ENCODE data around the gene CABLES2. TPM values are rescaled to one million over a fixed set of nuclear protein-coding genes. Genes with fewer than 3 reads are reported as not detected.

CABLES2 gene
- total RNA-seq, 2 experiments from 2014 or later = 13.2 to 13.7 TPM

DNA sequence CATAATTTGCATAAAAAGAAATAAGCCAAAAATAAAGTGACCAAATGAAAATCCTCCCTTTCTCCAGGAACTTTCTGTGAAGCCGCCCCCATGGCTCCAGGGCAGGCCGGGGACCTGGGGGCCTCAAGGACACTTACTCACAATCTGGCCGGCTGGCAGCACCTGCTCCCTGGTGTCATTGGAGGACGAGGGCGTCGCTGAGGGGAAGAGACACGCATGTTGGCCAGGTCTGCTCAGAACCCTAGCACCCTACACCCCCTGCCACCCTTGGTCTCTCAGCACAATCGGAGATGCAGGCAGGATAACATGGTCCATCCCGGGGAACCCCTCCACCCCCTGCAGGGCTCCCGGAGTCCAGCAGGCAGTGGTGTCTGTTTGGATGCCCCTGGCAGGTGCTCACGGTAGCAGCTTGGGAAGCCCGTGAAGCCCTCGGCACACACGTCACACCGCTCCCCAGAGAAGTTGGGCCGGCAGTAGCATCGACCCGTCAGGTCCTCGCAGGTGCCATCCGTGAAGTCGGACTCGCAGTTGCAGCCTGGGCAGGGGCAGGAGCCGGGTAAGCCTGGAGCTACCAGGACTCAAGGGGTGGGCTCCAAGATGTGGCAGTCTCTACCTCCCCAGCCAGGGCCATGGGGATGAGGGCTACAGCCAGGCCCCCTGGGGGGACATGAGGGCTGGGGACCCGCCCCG, 61.3 kb downstream of the CABLES2 start:
- ChIA-PET POLR2A (no interaction called here), CTCF (no interaction called here)
- Mint-ChIP-seq H3K36me3 (ENCODE audit: low read depth) (no peaks in the 10 kb centered on the region), H3K4me3 (no peak overlapping the region), H3K27ac (no peak overlapping the region), H3K4me1 (no peaks in the 10 kb centered on the region), H3K9me3 (peaks cover 11% of the 10 kb centered on the region), H3K27me3 (no peaks in the 10 kb centered on the region)
- DNase-seq = no peak

DNA sequence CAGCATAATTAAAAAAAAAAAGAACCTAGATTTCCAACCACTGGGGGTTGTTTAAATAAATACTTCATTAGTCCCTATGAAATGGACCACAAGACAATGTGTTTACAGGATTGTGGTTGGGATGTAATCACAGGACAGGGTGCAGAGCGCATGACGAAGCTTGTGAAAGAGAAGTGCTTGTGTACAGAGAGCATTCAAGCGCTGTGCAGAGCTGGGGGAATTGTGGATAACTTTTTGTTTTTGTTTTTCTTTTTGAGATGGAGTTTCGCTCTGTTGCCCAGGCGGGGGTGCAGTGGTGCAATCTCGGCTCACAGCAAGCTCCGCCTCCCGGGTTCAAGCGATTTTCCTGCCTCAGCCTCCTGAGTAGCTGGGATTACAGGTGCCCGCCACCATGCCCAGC, 62.3 kb downstream of the CABLES2 start:
- Mint-ChIP-seq H3K36me3 (ENCODE audit: low read depth) (no peaks in the 10 kb centered on the region), H3K27me3 (peaks cover 3% of the 10 kb centered on the region), H3K27ac (no peak overlapping the region), H3K4me1 (no peaks in the 10 kb centered on the region), H3K9me3 (peaks cover 11% of the 10 kb centered on the region), H3K4me3 (no peak overlapping the region)
- no peak for DNase-seq
- ChIA-PET CTCF (no interaction called here), POLR2A (no interaction called here)

DNA sequence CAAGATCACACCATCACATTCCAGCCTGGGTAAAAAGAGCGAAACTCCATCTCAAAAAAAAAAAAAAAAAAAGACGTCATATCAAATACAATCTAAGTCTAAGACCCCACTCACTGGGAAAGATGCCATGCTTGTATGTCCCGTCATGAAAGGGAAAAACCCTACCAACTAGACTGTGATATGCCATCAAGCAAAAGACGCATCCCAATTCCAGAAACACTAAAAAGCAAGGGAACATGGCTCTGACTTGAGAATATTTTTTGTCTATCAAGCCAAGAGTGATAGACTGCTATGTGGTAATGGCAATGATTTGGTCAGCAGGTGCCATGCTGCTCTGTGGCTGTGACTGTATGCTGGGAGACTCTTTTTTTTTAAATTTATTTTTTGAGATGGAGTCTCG, 63.0 kb downstream of the CABLES2 start:
- Mint-ChIP-seq H3K27me3 (peaks cover 7% of the 10 kb centered on the region), H3K36me3 (ENCODE audit: low read depth) (no peaks in the 10 kb centered on the region), H3K27ac (no peak overlapping the region), H3K4me1 (no peaks in the 10 kb centered on the region), H3K9me3 (peaks cover 8% of the 10 kb centered on the region), H3K4me3 (no peak overlapping the region)
- ChIA-PET POLR2A (no interaction called here), CTCF (no interaction called here)
- no peak for DNase-seq

GRCh38 chr20:62342910-62343309, 64.2 kb downstream of the CABLES2 start:
- H3K27me3 Mint-ChIP-seq = peaks cover 7% of the 10 kb centered on the region
- POLR2A ChIA-PET = no interaction called here
- H3K27ac Mint-ChIP-seq = no peak overlapping the region
- no peaks in the 10 kb centered on the region for H3K4me1 Mint-ChIP-seq
- CTCF ChIA-PET = no interaction called here
- H3K36me3 Mint-ChIP-seq (ENCODE audit: low read depth) = no peaks in the 10 kb centered on the region
- DNase-seq = no peak
- H3K4me3 Mint-ChIP-seq = no peak overlapping the region
- H3K9me3 Mint-ChIP-seq = peaks cover 2% of the 10 kb centered on the region

DNA sequence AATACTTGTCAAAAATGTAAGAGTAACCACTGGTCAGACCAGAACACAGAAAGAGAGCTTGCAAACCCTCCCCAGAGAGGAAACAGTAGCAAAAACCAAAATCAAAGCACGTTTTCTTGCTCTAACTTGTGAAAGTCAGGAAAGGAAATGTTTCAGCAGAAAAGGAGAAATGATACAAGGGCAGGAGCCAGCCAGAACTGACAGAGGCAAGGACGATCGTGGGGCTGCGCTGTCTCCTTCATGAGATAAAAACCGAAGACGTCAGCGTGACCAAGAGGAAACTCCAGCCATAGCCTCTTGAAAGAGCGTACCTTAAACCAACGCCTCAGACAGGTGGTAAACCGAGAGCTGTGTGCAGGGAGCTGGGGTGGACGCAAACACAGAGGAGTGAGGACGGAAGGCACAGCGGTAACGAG, 67.4 kb downstream of the CABLES2 start:
- no peak overlapping the region for H3K4me3 Mint-ChIP-seq
- no peaks in the 10 kb centered on the region for H3K4me1 Mint-ChIP-seq
- ChIA-PET CTCF (interaction anchor here (0.7 kb wide), 1 partner anchor 1141 kb away, joined by 6 read pairs; no protein-coding TSS in a partner anchor), POLR2A (no interaction called here)
- H3K27me3 Mint-ChIP-seq = peaks cover 7% of the 10 kb centered on the region
- H3K36me3 Mint-ChIP-seq (ENCODE audit: low read depth) = no peaks in the 10 kb centered on the region
- no peak overlapping the region for H3K27ac Mint-ChIP-seq
- no peak for DNase-seq
- H3K9me3 Mint-ChIP-seq = no peaks in the 10 kb centered on the region

Other genes starting within 250 kb of the CABLES2 start
- 10 to 100 TPM; 25.6 to 27.2 TPM for gene MTG2, start 224.3 kb downstream of the CABLES2 start, total RNA-seq
- gene HRH3, start 187.0 kb downstream of the CABLES2 start, total RNA-seq = not detected
- gene OSBPL2, start 168.8 kb downstream of the CABLES2 start, total RNA-seq = 10 to 100 TPM; 40.3 to 40.6 TPM
- gene ADRM1, start 104.3 kb downstream of the CABLES2 start, total RNA-seq = 10 to 100 TPM; 90.1 to 91.0 TPM
- gene LAMA5, start 40.0 kb downstream of the CABLES2 start, total RNA-seq = under 1 TPM; 0.33 to 0.63 TPM
- 1,000 to 10,000 TPM; 1,751 to 1,764 TPM for gene RPS21, start 20.2 kb downstream of the CABLES2 start, total RNA-seq
- gene RBBP8NL, start 20.3 kb upstream of the CABLES2 start, total RNA-seq = not detected
- not detected for gene GATA5, start 68.7 kb upstream of the CABLES2 start, total RNA-seq
- 10 to 100 TPM; 51.5 to 51.7 TPM for gene SLCO4A1, start 235.2 kb upstream of the CABLES2 start, total RNA-seq

Data from activated CD4-positive, alpha-beta memory T cell treated with anti-CD3 and anti-CD28 coated beads, Interleukin-2, amount 10 ng/mL, durations not matched to agents 7 days and 5 days (primary cell).